Measurements from ENCODE around the gene SLC35B2. TPM values are rescaled to one million over a fixed set of nuclear protein-coding genes. Genes with fewer than 3 reads are reported as not detected.

Gene SLC35B2
- total and polyA plus RNA-seq, 2 donors from 2014 or later, result 45.1 to 49.5 TPM

DNA sequence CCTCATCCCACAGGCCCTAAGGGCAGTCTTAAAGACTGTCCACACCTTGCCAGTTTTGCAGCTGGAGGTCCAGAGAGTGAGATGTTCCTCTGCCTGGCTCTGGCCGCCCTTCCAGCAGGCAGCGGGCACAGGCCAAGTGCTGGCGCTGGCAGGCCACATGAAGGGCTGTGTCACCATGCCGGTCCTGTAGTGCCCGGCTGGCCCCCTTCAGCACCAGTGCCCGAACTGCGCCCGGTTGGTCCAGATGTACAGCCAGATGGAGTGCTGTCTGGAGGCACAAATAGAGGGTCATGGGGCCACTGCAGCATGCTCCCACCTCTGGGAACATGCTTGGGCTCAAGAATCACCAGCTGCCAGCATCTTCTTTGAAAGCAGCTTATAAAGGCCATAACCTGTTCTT, 4.3 kb upstream of the SLC35B2 start:
- peaks cover 2 to 31% (median 22%) of the 10 kb centered on the region in 3 donors for H3K4me1 ChIP-seq (ENCODE audit: control insufficient read depth in 2 of 3, insufficient read depth in 2 of 3, low read depth in 1 of 3, low read length in 3 of 3)
- FAIRE-seq (no peak), DNase-seq (no peak)
- H3K27me3 ChIP-seq (ENCODE audit: control insufficient read depth, insufficient read depth, low read length), result no peaks in the 10 kb centered on the region
- intact Hi-C loops (cut with DNase I), result no loop called here
- H3K4me3 ChIP-seq (ENCODE audit: low read length in 3 of 3), result no peak overlapping the region
- TF ChIP-seq CTCF (IDR thresholded peaks at IDR 0.05; ENCODE audit: borderline replicate concordance, extremely low read depth, insufficient read depth), result no peak
- H3K9me3 ChIP-seq (ENCODE audit: control insufficient read depth in 2 of 3, insufficient read depth in 1 of 3, low read length in 3 of 3), result no peaks in the 10 kb centered on the region
- H3K27ac ChIP-seq (ENCODE audit: low read depth in 2 of 2, low read length in 2 of 2), result no peak overlapping the region
- H3K9ac ChIP-seq (ENCODE audit: low read length in 3 of 3), result no peak overlapping the region
- peaks cover 0 to 4% (median 0%) of the 10 kb centered on the region in 3 donors for H3K36me3 ChIP-seq (ENCODE audit: control insufficient read depth in 2 of 3, insufficient read depth in 3 of 3, low read length in 3 of 3)

DNA sequence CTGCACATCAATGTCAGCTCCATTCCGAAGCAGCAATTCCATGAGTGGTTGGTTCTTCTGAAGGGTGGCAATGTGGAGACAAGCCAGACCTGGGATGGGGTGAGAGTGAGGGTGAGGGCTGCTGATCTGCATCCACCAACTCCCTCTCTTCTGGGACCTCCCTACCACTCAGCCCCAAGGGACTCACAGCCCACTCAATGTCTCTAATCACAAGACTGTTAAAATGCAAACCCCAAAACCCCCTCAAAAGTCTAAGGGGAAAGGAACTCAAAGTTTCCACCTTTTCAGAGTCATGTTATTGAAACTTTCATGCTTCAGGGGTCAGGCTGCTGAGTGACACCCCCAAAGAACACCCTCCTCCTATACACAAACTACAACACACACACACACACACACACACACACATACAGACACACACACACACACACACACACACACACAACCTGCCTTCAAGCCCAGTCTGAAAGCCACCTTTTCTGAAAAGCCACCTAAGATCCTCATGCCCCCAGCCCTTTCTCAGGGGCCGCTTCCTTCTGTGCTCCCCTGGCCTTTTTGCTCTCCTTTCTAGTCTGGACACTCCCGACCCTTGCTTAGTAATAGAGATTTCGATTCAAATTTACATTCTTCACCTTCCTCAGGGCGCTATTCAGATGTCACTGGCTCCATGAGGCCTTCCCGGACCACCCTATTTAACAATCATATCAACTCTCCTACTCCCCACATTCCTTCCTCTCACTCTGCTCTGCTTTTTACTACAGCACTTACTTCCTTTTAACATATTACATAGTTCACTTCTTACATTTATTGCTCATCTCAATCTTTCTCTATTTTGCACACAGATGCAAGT, 3.3 kb upstream of the SLC35B2 start:
- no peak overlapping the region for H3K27ac ChIP-seq (ENCODE audit: low read depth in 2 of 2, low read length in 2 of 2)
- H3K36me3 ChIP-seq (ENCODE audit: control insufficient read depth in 2 of 3, insufficient read depth in 3 of 3, low read length in 3 of 3), result peaks cover 0 to 4% (median 0%) of the 10 kb centered on the region in 3 donors
- TF ChIP-seq CTCF (IDR thresholded peaks at IDR 0.05; ENCODE audit: borderline replicate concordance, extremely low read depth, insufficient read depth), result no peak
- H3K9me3 ChIP-seq (ENCODE audit: control insufficient read depth in 2 of 3, insufficient read depth in 1 of 3, low read length in 3 of 3), result no peaks in the 10 kb centered on the region
- H3K4me1 ChIP-seq (ENCODE audit: control insufficient read depth in 2 of 3, insufficient read depth in 2 of 3, low read depth in 1 of 3, low read length in 3 of 3), result peaks cover 2 to 36% (median 22%) of the 10 kb centered on the region in 3 donors
- no peak for FAIRE-seq
- H3K9ac ChIP-seq (ENCODE audit: low read length in 3 of 3), result no peak overlapping the region
- no peaks in the 10 kb centered on the region for H3K27me3 ChIP-seq (ENCODE audit: control insufficient read depth, insufficient read depth, low read length)
- no peak for DNase-seq
- intact Hi-C loops (cut with DNase I), result no loop called here
- H3K4me3 ChIP-seq (ENCODE audit: low read length in 3 of 3), result no peak overlapping the region

- no peak overlapping the region for H3K9ac ChIP-seq (ENCODE audit: low read length in 3 of 3)
- H3K36me3 ChIP-seq (ENCODE audit: control insufficient read depth in 2 of 3, insufficient read depth in 3 of 3, low read length in 3 of 3), result peaks cover 0 to 4% (median 3%) of the 10 kb centered on the region in 3 donors
- H3K4me3 ChIP-seq (ENCODE audit: low read length in 3 of 3), result no peak overlapping the region
- intact Hi-C loops (cut with DNase I), result no loop called here
- no peak overlapping the region for H3K27ac ChIP-seq (ENCODE audit: low read depth in 2 of 2, low read length in 2 of 2)
- no peak for TF ChIP-seq CTCF (IDR thresholded peaks at IDR 0.05; ENCODE audit: borderline replicate concordance, extremely low read depth, insufficient read depth)
- no peaks in the 10 kb centered on the region for H3K27me3 ChIP-seq (ENCODE audit: control insufficient read depth, insufficient read depth, low read length)
- no peak for DNase-seq
- no peak for FAIRE-seq
- no peaks in the 10 kb centered on the region for H3K9me3 ChIP-seq (ENCODE audit: control insufficient read depth in 2 of 3, insufficient read depth in 1 of 3, low read length in 3 of 3)
- H3K4me1 ChIP-seq (ENCODE audit: control insufficient read depth in 2 of 3, insufficient read depth in 2 of 3, low read depth in 1 of 3, low read length in 3 of 3), result peaks cover 2 to 36% (median 22%) of the 10 kb centered on the region in 3 donors
Measured at GRCh38 chr6:44260011-44260410, 2.7 kb upstream of the SLC35B2 start.
